NCI-H1048 (cell line): ENCODE results near the gene ASIC5.
"Not testable (repeated sequence)": the region's sequence is repeated elsewhere in the genome, so short reads cannot be mapped to it uniquely, and the experiment has no call there.

Source experiments
- DNase-seq: peaks from one replicate; lab custom pipeline; 2025; lab: John Stamatoyannopoulos, UW

Gene ASIC5

GRCh38 chr4:155866177-155866576 lies at the start of gene ASIC5:
TSS of gene ASIC5 (minus strand) at chr4:155866277. CDS start at chr4:155866226, 51 bp downstream.
- no peak for DNase-seq

GRCh38 chr4:155914782-155915181 lies 48.7 kb upstream of the ASIC5 start:
- DNase-seq = no peak

- DNase-seq = no peak
These were observed 45.8 kb upstream of the ASIC5 start for GRCh38 chr4:155911905-155912304.

GRCh38 chr4:155909615-155910226 lies 43.6 kb upstream of the ASIC5 start:
- no peak for DNase-seq

- no peak for DNase-seq
These were observed 42.4 kb upstream of the ASIC5 start for GRCh38 chr4:155908187-155909139.

GRCh38 chr4:155907556-155907955 lies 41.5 kb upstream of the ASIC5 start:
- no peak for DNase-seq

- peak; percentile 37 for DNase-seq
These were observed 40.6 kb upstream of the ASIC5 start for GRCh38 chr4:155906554-155907247.

- no peak for DNase-seq
These were observed 38.3 kb upstream of the ASIC5 start for GRCh38 chr4:155904331-155904730.

GRCh38 chr4:155903453-155903852 lies 37.4 kb upstream of the ASIC5 start, which contains the start of gene TDO2:
TSS of gene TDO2 (plus strand) at chr4:155903696. CDS start at chr4:155903759, 63 bp downstream.
- DNase-seq = no peak

- no peak for DNase-seq
These were observed 34.9 kb upstream of the ASIC5 start for GRCh38 chr4:155901013-155901412.

- DNase-seq = no peak
These were observed 34.3 kb upstream of the ASIC5 start for GRCh38 chr4:155900381-155900780.

- no peak for DNase-seq
These were observed 33.8 kb upstream of the ASIC5 start for GRCh38 chr4:155899891-155900290.

- not testable (repeated sequence) for DNase-seq
These were observed 32.3 kb upstream of the ASIC5 start for GRCh38 chr4:155898371-155898770.

- DNase-seq = no peak
These were observed 25.0 kb upstream of the ASIC5 start for GRCh38 chr4:155891058-155891457.

- DNase-seq = no peak
These were observed 23.9 kb upstream of the ASIC5 start for GRCh38 chr4:155889946-155890345.

- no peak for DNase-seq
These were observed 23.1 kb upstream of the ASIC5 start for GRCh38 chr4:155889031-155889793.

GRCh38 chr4:155887847-155888570 lies 21.9 kb upstream of the ASIC5 start:
- no peak for DNase-seq

GRCh38 chr4:155887045-155887444 lies 21.0 kb upstream of the ASIC5 start:
- DNase-seq = no peak

- DNase-seq = no peak
These were observed 19.6 kb upstream of the ASIC5 start for GRCh38 chr4:155885666-155886065.

GRCh38 chr4:155883895-155884294 lies 17.8 kb upstream of the ASIC5 start:
- no peak for DNase-seq

GRCh38 chr4:155881555-155881954 lies 15.5 kb upstream of the ASIC5 start:
- no peak for DNase-seq
